ENCODE data around the gene PDE11A. TPM values are rescaled to one million over a fixed set of nuclear protein-coding genes. Genes with fewer than 3 reads are reported as not detected.
A peak's percentile ranks its signal among the peaks of the same experiment; 100 is the strongest.

The PDE11A gene
- total and polyA plus RNA-seq, 2 of the 13 experiments (the other 11 are each of a cell fraction or from before 2014, with no cell fraction given), result 1.2 to 1.7 TPM

DNA sequence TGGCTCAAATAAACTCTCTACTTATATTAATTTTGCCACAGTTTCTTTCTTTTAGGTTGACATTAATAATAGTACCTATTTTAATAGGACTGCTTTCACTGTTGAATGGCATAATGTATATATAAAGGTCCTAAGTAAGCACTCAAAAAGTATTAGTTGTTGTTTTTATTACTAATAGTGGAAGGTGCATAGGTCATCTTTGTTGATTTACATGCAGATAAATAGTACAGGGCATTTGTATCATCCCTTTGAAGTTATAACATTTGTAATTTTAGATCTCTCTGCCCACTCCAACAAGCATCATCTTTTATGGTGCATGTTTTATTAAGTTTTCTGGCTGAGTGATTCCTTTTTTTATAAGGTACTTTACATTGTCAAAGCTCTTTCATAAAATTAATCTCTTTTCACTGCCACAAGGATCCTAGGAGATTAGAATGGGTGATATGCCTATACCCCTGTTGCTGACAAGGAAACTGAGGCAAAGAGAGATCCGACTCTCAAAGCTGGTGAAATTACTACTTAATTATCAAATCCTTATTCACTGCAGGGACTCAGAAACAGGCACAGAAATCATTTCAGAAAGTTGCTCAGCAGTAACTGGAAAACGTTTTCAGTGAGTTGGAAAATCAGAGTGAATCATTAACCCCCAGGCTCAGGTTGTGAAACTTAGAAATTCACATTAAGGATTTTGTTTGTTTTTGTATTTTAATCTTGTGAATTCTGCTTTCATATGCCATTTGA lies 380.4 kb downstream of the PDE11A start (continued):
- TF ChIP-seq ZNF383 (CRISPR knock-in tag; IDR thresholded peaks at IDR 0.05; ENCODE audit: borderline replicate concordance) (no peak), THAP11 (CRISPR knock-in tag; IDR thresholded peaks at IDR 0.05) (no peak), TAF15 (IDR thresholded peaks at IDR 0.05; ENCODE audit: low read depth, low read length, poor library complexity, severe bottlenecking) (no peak), PHF21A (CRISPR knock-in tag; IDR thresholded peaks at IDR 0.05) (no peak), BRCA1 (CRISPR knock-in tag; IDR thresholded peaks at IDR 0.05) (no peak), ZNF530 (CRISPR knock-in tag; IDR thresholded peaks at IDR 0.05; ENCODE audit: low read depth) (no peak), NFYB (CRISPR knock-in tag; IDR thresholded peaks at IDR 0.05) (no peak), AHR (CRISPR knock-in tag; IDR thresholded peaks at IDR 0.05) (no peak), GATAD2A (CRISPR knock-in tag; IDR thresholded peaks at IDR 0.05) (peak; percentile 27), ZEB1 (IDR thresholded peaks at IDR 0.05; ENCODE audit: insufficient replicate concordance, low read depth) (no peak), ZNF619 (CRISPR knock-in tag; IDR thresholded peaks at IDR 0.05) (no peak), SUZ12 (IDR thresholded peaks at IDR 0.05; ENCODE audit: low read depth, low read length) (no peak), ZIK1 (CRISPR knock-in tag; IDR thresholded peaks at IDR 0.05; ENCODE audit: borderline replicate concordance, low read depth) (no peak), PHF20 (CRISPR knock-in tag; IDR thresholded peaks at IDR 0.05) (no peak), ZNF17 (CRISPR knock-in tag; IDR thresholded peaks at IDR 0.05) (no peak), ZNF652 (CRISPR knock-in tag; IDR thresholded peaks at IDR 0.05; ENCODE audit: borderline replicate concordance, low read depth) (no peak), ATF1 (CRISPR knock-in tag; IDR thresholded peaks at IDR 0.05) (no peak)
- TF ChIP-seq, protein P1, sequence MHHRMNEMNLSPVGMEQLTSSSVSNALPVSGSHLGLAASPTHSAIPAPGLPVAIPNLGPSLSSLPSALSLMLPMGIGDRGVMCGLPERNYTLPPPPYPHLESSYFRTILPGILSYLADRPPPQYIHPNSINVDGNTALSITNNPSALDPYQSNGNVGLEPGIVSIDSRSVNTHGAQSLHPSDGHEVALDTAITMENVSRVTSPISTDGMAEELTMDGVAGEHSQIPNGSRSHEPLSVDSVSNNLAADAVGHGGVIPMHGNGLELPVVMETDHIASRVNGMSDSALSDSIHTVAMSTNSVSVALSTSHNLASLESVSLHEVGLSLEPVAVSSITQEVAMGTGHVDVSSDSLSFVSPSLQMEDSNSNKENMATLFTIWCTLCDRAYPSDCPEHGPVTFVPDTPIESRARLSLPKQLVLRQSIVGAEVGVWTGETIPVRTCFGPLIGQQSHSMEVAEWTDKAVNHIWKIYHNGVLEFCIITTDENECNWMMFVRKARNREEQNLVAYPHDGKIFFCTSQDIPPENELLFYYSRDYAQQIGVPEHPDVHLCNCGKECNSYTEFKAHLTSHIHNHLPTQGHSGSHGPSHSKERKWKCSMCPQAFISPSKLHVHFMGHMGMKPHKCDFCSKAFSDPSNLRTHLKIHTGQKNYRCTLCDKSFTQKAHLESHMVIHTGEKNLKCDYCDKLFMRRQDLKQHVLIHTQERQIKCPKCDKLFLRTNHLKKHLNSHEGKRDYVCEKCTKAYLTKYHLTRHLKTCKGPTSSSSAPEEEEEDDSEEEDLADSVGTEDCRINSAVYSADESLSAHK (CRISPR knock-in tag; IDR thresholded peaks at IDR 0.05; ENCODE audit: borderline replicate concordance), result no peak
- TF ChIP-seq, protein P2, sequence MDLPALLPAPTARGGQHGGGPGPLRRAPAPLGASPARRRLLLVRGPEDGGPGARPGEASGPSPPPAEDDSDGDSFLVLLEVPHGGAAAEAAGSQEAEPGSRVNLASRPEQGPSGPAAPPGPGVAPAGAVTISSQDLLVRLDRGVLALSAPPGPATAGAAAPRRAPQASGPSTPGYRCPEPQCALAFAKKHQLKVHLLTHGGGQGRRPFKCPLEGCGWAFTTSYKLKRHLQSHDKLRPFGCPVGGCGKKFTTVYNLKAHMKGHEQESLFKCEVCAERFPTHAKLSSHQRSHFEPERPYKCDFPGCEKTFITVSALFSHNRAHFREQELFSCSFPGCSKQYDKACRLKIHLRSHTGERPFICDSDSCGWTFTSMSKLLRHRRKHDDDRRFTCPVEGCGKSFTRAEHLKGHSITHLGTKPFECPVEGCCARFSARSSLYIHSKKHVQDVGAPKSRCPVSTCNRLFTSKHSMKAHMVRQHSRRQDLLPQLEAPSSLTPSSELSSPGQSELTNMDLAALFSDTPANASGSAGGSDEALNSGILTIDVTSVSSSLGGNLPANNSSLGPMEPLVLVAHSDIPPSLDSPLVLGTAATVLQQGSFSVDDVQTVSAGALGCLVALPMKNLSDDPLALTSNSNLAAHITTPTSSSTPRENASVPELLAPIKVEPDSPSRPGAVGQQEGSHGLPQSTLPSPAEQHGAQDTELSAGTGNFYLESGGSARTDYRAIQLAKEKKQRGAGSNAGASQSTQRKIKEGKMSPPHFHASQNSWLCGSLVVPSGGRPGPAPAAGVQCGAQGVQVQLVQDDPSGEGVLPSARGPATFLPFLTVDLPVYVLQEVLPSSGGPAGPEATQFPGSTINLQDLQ (CRISPR knock-in tag; IDR thresholded peaks at IDR 0.05), result no peak
- TF ChIP-seq, protein P3, sequence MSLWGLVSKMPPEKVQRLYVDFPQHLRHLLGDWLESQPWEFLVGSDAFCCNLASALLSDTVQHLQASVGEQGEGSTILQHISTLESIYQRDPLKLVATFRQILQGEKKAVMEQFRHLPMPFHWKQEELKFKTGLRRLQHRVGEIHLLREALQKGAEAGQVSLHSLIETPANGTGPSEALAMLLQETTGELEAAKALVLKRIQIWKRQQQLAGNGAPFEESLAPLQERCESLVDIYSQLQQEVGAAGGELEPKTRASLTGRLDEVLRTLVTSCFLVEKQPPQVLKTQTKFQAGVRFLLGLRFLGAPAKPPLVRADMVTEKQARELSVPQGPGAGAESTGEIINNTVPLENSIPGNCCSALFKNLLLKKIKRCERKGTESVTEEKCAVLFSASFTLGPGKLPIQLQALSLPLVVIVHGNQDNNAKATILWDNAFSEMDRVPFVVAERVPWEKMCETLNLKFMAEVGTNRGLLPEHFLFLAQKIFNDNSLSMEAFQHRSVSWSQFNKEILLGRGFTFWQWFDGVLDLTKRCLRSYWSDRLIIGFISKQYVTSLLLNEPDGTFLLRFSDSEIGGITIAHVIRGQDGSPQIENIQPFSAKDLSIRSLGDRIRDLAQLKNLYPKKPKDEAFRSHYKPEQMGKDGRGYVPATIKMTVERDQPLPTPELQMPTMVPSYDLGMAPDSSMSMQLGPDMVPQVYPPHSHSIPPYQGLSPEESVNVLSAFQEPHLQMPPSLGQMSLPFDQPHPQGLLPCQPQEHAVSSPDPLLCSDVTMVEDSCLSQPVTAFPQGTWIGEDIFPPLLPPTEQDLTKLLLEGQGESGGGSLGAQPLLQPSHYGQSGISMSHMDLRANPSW (CRISPR knock-in tag; IDR thresholded peaks at IDR 0.05; ENCODE audit: borderline replicate concordance), result no peak
- TF ChIP-seq, protein P4, sequence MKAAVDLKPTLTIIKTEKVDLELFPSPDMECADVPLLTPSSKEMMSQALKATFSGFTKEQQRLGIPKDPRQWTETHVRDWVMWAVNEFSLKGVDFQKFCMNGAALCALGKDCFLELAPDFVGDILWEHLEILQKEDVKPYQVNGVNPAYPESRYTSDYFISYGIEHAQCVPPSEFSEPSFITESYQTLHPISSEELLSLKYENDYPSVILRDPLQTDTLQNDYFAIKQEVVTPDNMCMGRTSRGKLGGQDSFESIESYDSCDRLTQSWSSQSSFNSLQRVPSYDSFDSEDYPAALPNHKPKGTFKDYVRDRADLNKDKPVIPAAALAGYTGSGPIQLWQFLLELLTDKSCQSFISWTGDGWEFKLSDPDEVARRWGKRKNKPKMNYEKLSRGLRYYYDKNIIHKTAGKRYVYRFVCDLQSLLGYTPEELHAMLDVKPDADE (CRISPR knock-in tag; IDR thresholded peaks at IDR 0.05), result no peak
- TF ChIP-seq, protein P5, sequence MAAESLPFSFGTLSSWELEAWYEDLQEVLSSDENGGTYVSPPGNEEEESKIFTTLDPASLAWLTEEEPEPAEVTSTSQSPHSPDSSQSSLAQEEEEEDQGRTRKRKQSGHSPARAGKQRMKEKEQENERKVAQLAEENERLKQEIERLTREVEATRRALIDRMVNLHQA (CRISPR knock-in tag; IDR thresholded peaks at IDR 0.05), result no peak
